Measurements from ENCODE around the gene UCHL3. TPM values are rescaled to one million over a fixed set of nuclear protein-coding genes. Genes with fewer than 3 reads are reported as not detected.

Gene UCHL3
- total and polyA plus RNA-seq, 12 donors: 11.3 to 61.8 (median 23.2) TPM

- H3K9me3 ChIP-seq: no peaks in the 10 kb centered on the region
- peaks cover 0 to 16% (median 0%) of the 10 kb centered on the region in 9 donors for H3K4me1 ChIP-seq
- TF ChIP-seq CTCF (IDR thresholded peaks at IDR 0.05): no peak
- WGBS, 2 donors: 69 to 71% methylated on average over 2 of the region's 2 CpGs
- intact Hi-C loops (cut with DNase I): loop anchor here in 1 of 10 donors (10.0 kb wide), 1 partner anchor 183 kb away; no protein-coding TSS in a partner anchor
- no peaks in the 10 kb centered on the region for H3K27me3 ChIP-seq
- H3K36me3 ChIP-seq: peaks cover 0 to 53% (median 4%) of the 10 kb centered on the region in 9 donors
- no peak overlapping the region for H3K27ac ChIP-seq
- H3K4me3 ChIP-seq: no peak overlapping the region
- no peak for DNase-seq
- ATAC-seq: no peak
Measured at GRCh38 chr13:75558145-75558840, 8.7 kb downstream of the UCHL3 start.

GRCh38 chr13:75566658-75567057 is 17.1 kb downstream of the UCHL3 start:
- TF ChIP-seq CTCF (IDR thresholded peaks at IDR 0.05): peak in 5 of 9 donors; percentile 15 to 43 (median 25)
- no peak overlapping the region for H3K27ac ChIP-seq
- ATAC-seq (no peak), DNase-seq (no peak)
- no peaks in the 10 kb centered on the region for H3K4me1 ChIP-seq
- no peak overlapping the region for H3K4me3 ChIP-seq
- H3K36me3 ChIP-seq: peaks cover 0 to 83% (median 14%) of the 10 kb centered on the region in 9 donors
- intact Hi-C loops (cut with DNase I): no loop called here
- no peaks in the 10 kb centered on the region for H3K9me3 ChIP-seq
- no peaks in the 10 kb centered on the region for H3K27me3 ChIP-seq

- ATAC-seq (no peak), DNase-seq (no peak)
- Histone ChIP-seq H3K4me1 (no peaks in the 10 kb centered on the region), H3K36me3 (peaks cover 0 to 94% (median 14%) of the 10 kb centered on the region in 9 donors), H3K27ac (no peak overlapping the region), H3K4me3 (no peak overlapping the region), H3K27me3 (no peaks in the 10 kb centered on the region), H3K9me3 (no peaks in the 10 kb centered on the region)
- intact Hi-C loops (cut with DNase I): no loop called here
- 91% methylated on average over 1 of the region's 1 CpG for WGBS, 2 donors
- no peak for TF ChIP-seq CTCF (IDR thresholded peaks at IDR 0.05)
Measured at GRCh38 chr13:75569576-75569975, 20.0 kb downstream of the UCHL3 start.

GRCh38 chr13:75579529-75579928 is 29.9 kb downstream of the UCHL3 start:
- DNase-seq (no peak), ATAC-seq (no peak)
- Histone ChIP-seq H3K36me3 (peaks cover 0 to 42% (median 0%) of the 10 kb centered on the region in 9 donors), H3K27me3 (no peaks in the 10 kb centered on the region), H3K9me3 (peaks cover 0 to 11% (median 0%) of the 10 kb centered on the region in 11 donors), H3K27ac (no peak overlapping the region), H3K4me1 (peaks cover 0 to 8% (median 0%) of the 10 kb centered on the region in 9 donors), H3K4me3 (no peak overlapping the region)
- no peak for TF ChIP-seq CTCF (IDR thresholded peaks at IDR 0.05)
- 79 to 81% methylated on average over 3 of the region's 3 CpGs for WGBS, 2 donors
- intact Hi-C loops (cut with DNase I): no loop called here
